ENCODE results near the gene ARID4B.
"Not testable (repeated sequence)": the region's sequence is repeated elsewhere in the genome, so short reads cannot be mapped to it uniquely, and the experiment has no call there.

The ARID4B gene

DNA sequence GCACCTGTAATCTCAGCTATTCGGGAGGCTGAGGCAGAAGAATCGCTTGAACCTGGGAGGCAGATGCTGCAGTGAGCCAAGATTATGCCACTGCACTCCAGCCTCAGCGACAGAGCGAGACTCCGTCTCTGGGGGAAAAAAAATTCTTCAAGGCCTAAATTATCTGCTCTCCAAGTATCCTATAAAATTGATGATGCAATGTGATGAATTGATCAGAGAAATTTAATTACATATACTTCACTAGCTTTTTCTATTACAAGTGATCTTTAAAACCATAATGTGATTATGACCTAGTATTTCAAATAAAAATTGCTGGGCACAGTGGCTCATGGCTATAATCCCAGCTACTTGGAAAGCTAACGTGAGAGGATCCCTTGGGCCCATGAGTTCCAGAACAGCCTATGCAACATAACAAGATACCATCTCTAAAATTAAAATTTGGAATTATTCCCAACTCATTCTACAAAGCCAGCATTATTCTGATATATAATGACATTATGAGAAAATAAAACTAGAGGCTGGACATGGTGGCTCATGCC lies 43.7 kb downstream of the ARID4B start:
- no peak overlapping the region for H2AFZ ChIP-seq (ENCODE audit: low read depth, low read length, severe bottlenecking)
- H3K36me3 ChIP-seq (ENCODE audit: low read length) = no peaks in the 10 kb centered on the region
- 0 out of 2 replicates have a peak, but pooled peaks cover 4% of the 10 kb centered on the region for H3F3A ChIP-seq (ENCODE audit: insufficient read depth)
- H3K9ac ChIP-seq (ENCODE audit: low read length) = no peak overlapping the region
- no peaks in the 10 kb centered on the region for H3K9me2 ChIP-seq (replicated peaks; ENCODE audit: insufficient read depth, low read length)
- no peak overlapping the region for H3K4me2 ChIP-seq (ENCODE audit: low read depth, low read length, poor library complexity, severe bottlenecking)
- no peak overlapping the region for H3K4me3 ChIP-seq (ENCODE audit: insufficient read depth, low read length, poor library complexity, severe bottlenecking)
- H3K79me2 ChIP-seq (ENCODE audit: insufficient read depth, low read length) = peaks cover 97% of the 10 kb centered on the region
- H3K9me3 ChIP-seq (ENCODE audit: insufficient read depth, low read length) = no peaks in the 10 kb centered on the region
- no peaks in the 10 kb centered on the region for H3K27me3 ChIP-seq (ENCODE audit: low read length)
- H4K20me1 ChIP-seq (ENCODE audit: low read depth, low read length) = peaks cover 28% of the 10 kb centered on the region
- no peak overlapping the region for H3K27ac ChIP-seq (ENCODE audit: low read depth, low read length)
- TF ChIP-seq EZH2phosphoT487 (conservative IDR thresholded peaks at IDR 0.05; ENCODE audit: low read length) = no peak
- TF ChIP-seq, protein P1, sequence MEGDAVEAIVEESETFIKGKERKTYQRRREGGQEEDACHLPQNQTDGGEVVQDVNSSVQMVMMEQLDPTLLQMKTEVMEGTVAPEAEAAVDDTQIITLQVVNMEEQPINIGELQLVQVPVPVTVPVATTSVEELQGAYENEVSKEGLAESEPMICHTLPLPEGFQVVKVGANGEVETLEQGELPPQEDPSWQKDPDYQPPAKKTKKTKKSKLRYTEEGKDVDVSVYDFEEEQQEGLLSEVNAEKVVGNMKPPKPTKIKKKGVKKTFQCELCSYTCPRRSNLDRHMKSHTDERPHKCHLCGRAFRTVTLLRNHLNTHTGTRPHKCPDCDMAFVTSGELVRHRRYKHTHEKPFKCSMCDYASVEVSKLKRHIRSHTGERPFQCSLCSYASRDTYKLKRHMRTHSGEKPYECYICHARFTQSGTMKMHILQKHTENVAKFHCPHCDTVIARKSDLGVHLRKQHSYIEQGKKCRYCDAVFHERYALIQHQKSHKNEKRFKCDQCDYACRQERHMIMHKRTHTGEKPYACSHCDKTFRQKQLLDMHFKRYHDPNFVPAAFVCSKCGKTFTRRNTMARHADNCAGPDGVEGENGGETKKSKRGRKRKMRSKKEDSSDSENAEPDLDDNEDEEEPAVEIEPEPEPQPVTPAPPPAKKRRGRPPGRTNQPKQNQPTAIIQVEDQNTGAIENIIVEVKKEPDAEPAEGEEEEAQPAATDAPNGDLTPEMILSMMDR (IDR thresholded peaks at IDR 0.05; ENCODE audit: insufficient read depth, low read length, poor library complexity, severe bottlenecking) = no peak

- H3K9me3 ChIP-seq (ENCODE audit: insufficient read depth, low read length); H3K4me3 ChIP-seq (ENCODE audit: insufficient read depth, low read length, poor library complexity, severe bottlenecking); H3K27ac ChIP-seq (ENCODE audit: low read depth, low read length); H3K4me2 ChIP-seq (ENCODE audit: low read depth, low read length, poor library complexity, severe bottlenecking); H3K27me3 ChIP-seq (ENCODE audit: low read length); H2AFZ ChIP-seq (ENCODE audit: low read depth, low read length, severe bottlenecking); H3K9ac ChIP-seq (ENCODE audit: low read length); H3K36me3 ChIP-seq (ENCODE audit: low read length); H3K9me2 ChIP-seq (replicated peaks; ENCODE audit: insufficient read depth, low read length); H3F3A ChIP-seq (ENCODE audit: insufficient read depth): not testable (repeated sequence)
- H3K79me2 ChIP-seq (ENCODE audit: insufficient read depth, low read length) = peaks cover 97% of the 10 kb centered on the region
- peaks cover 28% of the 10 kb centered on the region for H4K20me1 ChIP-seq (ENCODE audit: low read depth, low read length)
Measured at GRCh38 chr1:235283636-235284035, 44.3 kb downstream of the ARID4B start.

GRCh38 chr1:235280467-235280866 lies 47.5 kb downstream of the ARID4B start:
- Histone ChIP-seq H3K79me2 (ENCODE audit: insufficient read depth, low read length) (peaks cover 95% of the 10 kb centered on the region), H2AFZ (ENCODE audit: low read depth, low read length, severe bottlenecking) (no peak overlapping the region), H4K20me1 (ENCODE audit: low read depth, low read length) (peaks cover 21% of the 10 kb centered on the region), H3K4me3 (ENCODE audit: insufficient read depth, low read length, poor library complexity, severe bottlenecking) (no peak overlapping the region), H3K9ac (ENCODE audit: low read length) (no peak overlapping the region), H3F3A (ENCODE audit: insufficient read depth) (peaks cover 9% of the 10 kb centered on the region; the same call in 1 of the 2 replicates), H3K27ac (ENCODE audit: low read depth, low read length) (no peak overlapping the region), H3K27me3 (ENCODE audit: low read length) (no peaks in the 10 kb centered on the region), H3K4me2 (ENCODE audit: low read depth, low read length, poor library complexity, severe bottlenecking) (no peak overlapping the region), H3K9me3 (ENCODE audit: insufficient read depth, low read length) (no peaks in the 10 kb centered on the region), H3K9me2 (replicated peaks; ENCODE audit: insufficient read depth, low read length) (no peaks in the 10 kb centered on the region), H3K36me3 (ENCODE audit: low read length) (no peaks in the 10 kb centered on the region)
- TF ChIP-seq, protein P1 (IDR thresholded peaks at IDR 0.05; ENCODE audit: insufficient read depth, low read length, poor library complexity, severe bottlenecking) = no peak
- TF ChIP-seq EZH2phosphoT487 (conservative IDR thresholded peaks at IDR 0.05; ENCODE audit: low read length) = no peak

DNA sequence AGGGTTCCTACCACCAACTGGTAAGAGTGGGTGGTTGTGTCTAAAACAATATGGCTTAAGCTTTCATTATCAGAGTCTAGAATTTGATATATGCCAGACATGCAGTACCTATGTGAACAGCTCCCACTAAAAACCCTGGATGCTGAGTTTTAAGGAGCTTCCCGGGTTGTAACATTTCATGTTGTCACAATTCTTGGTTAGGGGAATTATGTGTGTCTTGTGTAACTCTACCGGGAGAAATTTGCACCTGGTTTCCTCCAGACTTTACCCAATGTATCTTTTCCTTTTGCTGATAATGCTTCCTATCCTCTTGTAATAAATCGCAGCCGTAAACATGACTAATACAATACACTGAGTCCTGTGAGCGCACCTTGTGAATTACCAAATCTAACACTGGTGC lies 48.3 kb downstream of the ARID4B start:
- H3K27ac ChIP-seq (ENCODE audit: low read depth, low read length) = no peak overlapping the region
- H4K20me1 ChIP-seq (ENCODE audit: low read depth, low read length) = peaks cover 14% of the 10 kb centered on the region
- H3K4me2 ChIP-seq (ENCODE audit: low read depth, low read length, poor library complexity, severe bottlenecking) = no peak overlapping the region
- H3K36me3 ChIP-seq (ENCODE audit: low read length) = no peaks in the 10 kb centered on the region
- peaks cover 16% of the 10 kb centered on the region; the same call in 1 of the 2 replicates for H3F3A ChIP-seq (ENCODE audit: insufficient read depth)
- no peaks in the 10 kb centered on the region for H3K9me3 ChIP-seq (ENCODE audit: insufficient read depth, low read length)
- no peak overlapping the region for H3K9ac ChIP-seq (ENCODE audit: low read length)
- no peaks in the 10 kb centered on the region for H3K9me2 ChIP-seq (replicated peaks; ENCODE audit: insufficient read depth, low read length)
- no peaks in the 10 kb centered on the region for H3K27me3 ChIP-seq (ENCODE audit: low read length)
- no peak overlapping the region for H2AFZ ChIP-seq (ENCODE audit: low read depth, low read length, severe bottlenecking)
- TF ChIP-seq, protein P1 (IDR thresholded peaks at IDR 0.05; ENCODE audit: insufficient read depth, low read length, poor library complexity, severe bottlenecking) = no peak
- TF ChIP-seq EZH2phosphoT487 (conservative IDR thresholded peaks at IDR 0.05; ENCODE audit: low read length) = no peak
- peaks cover 95% of the 10 kb centered on the region for H3K79me2 ChIP-seq (ENCODE audit: insufficient read depth, low read length)
- H3K4me3 ChIP-seq (ENCODE audit: insufficient read depth, low read length, poor library complexity, severe bottlenecking) = no peak overlapping the region
